IPS-15b (cell line): ENCODE results near the gene SEC61A2.
"Not testable (repeated sequence)": the region's sequence is repeated elsewhere in the genome, so short reads cannot be mapped to it uniquely, and the experiment has no call there.

ENCODE experiments used
- H3K27me3 ChIP-seq: one replicate; pipeline ENCODE4 v1.6.1; 2013; ENCODE audit warnings: low read length; ENCODE audit not compliant: control insufficient read depth, insufficient read depth
- H3K36me3 ChIP-seq: one replicate; pipeline ENCODE4 v1.6.1; 2013; ENCODE audit warnings: low read length; ENCODE audit not compliant: control insufficient read depth, insufficient read depth
- H3K4me1 ChIP-seq: one replicate; pipeline ENCODE4 v1.6.1; 2013; ENCODE audit warnings: mild to moderate bottlenecking, low read length; ENCODE audit not compliant: control insufficient read depth, insufficient read depth
- H3K4me3 ChIP-seq: one replicate; pipeline ENCODE4 v1.5.1; 2013; ENCODE audit warnings: low read depth, low read length
- H3K9ac ChIP-seq: one replicate; pipeline ENCODE4 v1.6.1; 2013; ENCODE audit warnings: low read depth, mild to moderate bottlenecking, low read length
- H3K9me3 ChIP-seq: one replicate; pipeline ENCODE4 v1.6.1; 2013; ENCODE audit warnings: mild to moderate bottlenecking, low read length; ENCODE audit not compliant: control insufficient read depth, insufficient read depth

The SEC61A2 gene

DNA sequence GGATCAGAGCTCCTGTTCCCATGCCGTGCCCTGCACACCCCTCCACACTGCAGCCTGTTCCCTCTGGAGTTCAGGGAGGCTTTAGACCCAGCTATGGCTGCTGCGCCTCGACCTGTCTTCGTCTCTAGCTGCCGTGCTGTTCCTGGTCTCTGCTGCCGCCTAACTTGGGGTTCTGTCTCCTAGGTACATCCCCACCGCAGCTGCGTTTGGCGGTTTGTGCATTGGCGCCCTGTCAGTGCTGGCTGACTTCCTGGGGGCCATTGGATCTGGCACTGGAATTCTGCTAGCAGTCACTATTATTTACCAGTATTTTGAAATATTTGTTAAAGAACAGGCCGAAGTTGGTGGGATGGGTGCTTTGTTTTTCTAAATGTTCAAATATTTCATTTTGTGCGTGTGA, 34.6 kb downstream of the SEC61A2 start:
- Histone ChIP-seq H3K9ac (no peak overlapping the region), H3K27me3 (no peaks in the 10 kb centered on the region)

GRCh38 chr10:12165036-12165435, 35.6 kb downstream of the SEC61A2 start:
- Histone ChIP-seq H3K9me3 (no peaks in the 10 kb centered on the region), H3K4me1 (no peaks in the 10 kb centered on the region), H3K36me3 (peaks cover 10% of the 10 kb centered on the region)

More for the DNA sequence above, 34.6 kb downstream of the SEC61A2 start:
- no peaks in the 10 kb centered on the region for H3K4me1 ChIP-seq
- H3K9me3 ChIP-seq: no peaks in the 10 kb centered on the region
- H3K4me3 ChIP-seq: no peak overlapping the region
- H3K36me3 ChIP-seq: peaks cover 8% of the 10 kb centered on the region

DNA sequence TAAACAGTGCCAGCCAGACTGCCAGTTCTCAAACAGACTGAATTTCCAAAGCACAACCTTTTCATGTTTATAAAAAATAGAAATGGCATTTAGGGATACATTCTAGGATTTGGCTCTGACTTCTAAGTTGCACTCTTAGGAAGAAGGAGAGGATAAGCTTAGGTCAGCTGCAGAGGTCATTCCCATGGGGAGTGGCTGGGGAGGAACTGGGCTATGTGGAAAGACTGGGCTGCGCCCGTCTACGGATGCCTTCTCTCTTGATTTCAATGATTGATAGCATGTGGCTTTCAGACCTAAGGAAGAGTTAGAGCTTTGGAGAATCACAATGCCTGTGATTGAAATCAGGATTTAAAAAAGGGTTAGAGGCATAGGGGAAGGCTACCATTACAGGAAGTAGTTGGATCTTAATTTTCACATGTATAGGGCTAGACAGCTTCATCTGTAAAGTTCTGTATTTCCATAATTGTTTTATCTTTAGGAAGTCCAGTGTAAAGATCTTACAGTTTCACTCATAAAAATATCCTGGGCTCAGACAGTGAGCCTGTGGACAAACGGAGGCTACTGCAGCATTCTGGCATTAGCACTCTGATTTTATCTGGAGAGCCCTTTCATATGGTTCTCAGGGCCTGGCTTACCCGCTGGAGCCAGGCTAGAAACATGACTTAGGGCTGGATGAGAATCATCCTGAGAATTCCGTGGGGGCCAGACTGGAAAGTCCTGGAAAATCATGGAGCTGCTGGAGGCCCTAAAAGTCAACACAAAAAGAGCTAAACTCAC, 36.7 kb downstream of the SEC61A2 start:
- no peak overlapping the region for H3K4me3 ChIP-seq
- no peak overlapping the region for H3K9ac ChIP-seq
- peaks cover 14% of the 10 kb centered on the region for H3K36me3 ChIP-seq
- no peaks in the 10 kb centered on the region for H3K9me3 ChIP-seq
- no peaks in the 10 kb centered on the region for H3K27me3 ChIP-seq
- no peaks in the 10 kb centered on the region for H3K4me1 ChIP-seq

More at GRCh38 chr10:12165036-12165435, 35.6 kb downstream of the SEC61A2 start:
- no peak overlapping the region for H3K4me3 ChIP-seq
- H3K27me3 ChIP-seq: no peaks in the 10 kb centered on the region
- H3K9ac ChIP-seq: no peak overlapping the region

- not testable (repeated sequence) for H3K9ac ChIP-seq, H3K9me3 ChIP-seq, H3K4me1 ChIP-seq, H3K4me3 ChIP-seq, H3K27me3 ChIP-seq
- peaks cover 35% of the 10 kb centered on the region for H3K36me3 ChIP-seq
These were observed 42.0 kb downstream of the SEC61A2 start for GRCh38 chr10:12171512-12171911.

DNA sequence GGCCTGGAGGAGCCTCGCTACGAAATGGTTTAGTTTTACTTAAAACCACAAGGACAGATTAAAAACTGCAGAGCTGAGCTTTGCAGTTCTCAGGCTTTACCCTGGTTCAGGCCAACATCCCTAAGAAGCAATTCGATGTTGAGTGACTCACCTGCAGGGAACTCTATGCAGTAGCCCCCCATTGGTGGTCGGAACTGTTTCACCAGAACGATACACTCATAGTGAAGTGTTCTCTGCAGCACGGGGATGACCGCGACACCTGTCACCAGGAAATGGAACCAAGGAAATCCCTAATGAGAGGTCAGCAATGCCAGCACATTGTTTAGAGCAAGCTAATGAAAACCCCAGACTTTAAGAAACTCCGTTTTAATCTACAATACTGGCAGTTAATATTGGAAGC, 48.2 kb downstream of the SEC61A2 start:
- no peak overlapping the region for H3K9ac ChIP-seq
- H3K4me1 ChIP-seq: peaks cover 17% of the 10 kb centered on the region
- no peak overlapping the region for H3K4me3 ChIP-seq
- no peaks in the 10 kb centered on the region for H3K9me3 ChIP-seq
- no peaks in the 10 kb centered on the region for H3K27me3 ChIP-seq
- H3K36me3 ChIP-seq: peaks cover 21% of the 10 kb centered on the region

- no peak overlapping the region for H3K9ac ChIP-seq
- H3K27me3 ChIP-seq: no peaks in the 10 kb centered on the region
- H3K4me3 ChIP-seq: no peak overlapping the region
- no peaks in the 10 kb centered on the region for H3K9me3 ChIP-seq
- peaks cover 17% of the 10 kb centered on the region for H3K4me1 ChIP-seq
- peaks cover 7% of the 10 kb centered on the region for H3K36me3 ChIP-seq
These were observed 50.2 kb downstream of the SEC61A2 start for GRCh38 chr10:12179606-12180170.

GRCh38 chr10:12180221-12180974, 50.9 kb downstream of the SEC61A2 start:
- no peak overlapping the region for H3K9ac ChIP-seq
- H3K36me3 ChIP-seq: peaks cover 6% of the 10 kb centered on the region
- no peaks in the 10 kb centered on the region for H3K9me3 ChIP-seq
- peaks cover 17% of the 10 kb centered on the region for H3K4me1 ChIP-seq
- H3K4me3 ChIP-seq: no peak overlapping the region
- no peaks in the 10 kb centered on the region for H3K27me3 ChIP-seq

DNA sequence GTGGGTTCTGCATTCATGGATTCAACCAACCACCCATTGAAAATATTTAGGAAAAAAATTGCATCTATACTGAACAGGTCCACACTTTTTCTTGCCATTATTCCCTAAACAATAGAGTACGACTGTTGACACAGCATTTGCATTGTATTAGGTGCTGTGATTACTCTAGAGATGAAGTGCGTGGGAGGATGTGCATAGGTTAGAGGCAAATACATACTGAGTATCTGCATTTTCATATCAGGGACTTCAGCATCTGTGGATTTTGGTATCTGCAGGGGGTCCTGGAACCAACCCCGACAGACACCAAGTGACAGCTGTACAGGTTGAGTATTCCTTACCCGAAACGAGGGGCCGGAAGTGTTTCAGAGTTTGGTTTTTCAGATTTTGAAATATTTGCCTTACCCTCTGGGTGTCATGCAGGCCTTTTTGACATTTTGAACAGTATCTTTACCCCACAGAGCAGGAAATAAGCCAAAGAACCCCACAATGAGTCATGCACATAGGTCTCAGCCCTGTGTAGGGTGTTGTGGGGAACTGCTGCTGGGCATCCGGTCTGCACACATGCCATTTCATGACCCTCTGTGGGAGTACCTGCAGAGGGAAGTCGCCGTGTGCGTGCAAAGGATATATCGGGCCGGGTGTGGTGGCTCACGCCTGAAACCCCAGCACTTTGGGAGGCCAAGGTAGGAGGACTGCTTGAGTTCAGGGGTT, 51.7 kb downstream of the SEC61A2 start:
- H3K4me1 ChIP-seq: peaks cover 17% of the 10 kb centered on the region
- no peak overlapping the region for H3K9ac ChIP-seq
- H3K4me3 ChIP-seq: no peak overlapping the region
- no peaks in the 10 kb centered on the region for H3K9me3 ChIP-seq
- no peaks in the 10 kb centered on the region for H3K27me3 ChIP-seq
- peaks cover 9% of the 10 kb centered on the region for H3K36me3 ChIP-seq

GRCh38 chr10:12184165-12184564, 54.7 kb downstream of the SEC61A2 start:
- Histone ChIP-seq H3K4me1 (peaks cover 19% of the 10 kb centered on the region), H3K9ac (no peak overlapping the region), H3K36me3 (peaks cover 11% of the 10 kb centered on the region), H3K4me3 (no peak overlapping the region), H3K9me3 (no peaks in the 10 kb centered on the region), H3K27me3 (no peaks in the 10 kb centered on the region)

- H3K4me3 ChIP-seq: no peak overlapping the region
- H3K36me3 ChIP-seq: peaks cover 7% of the 10 kb centered on the region
These were observed 56.8 kb downstream of the SEC61A2 start for GRCh38 chr10:12186323-12186722.

DNA sequence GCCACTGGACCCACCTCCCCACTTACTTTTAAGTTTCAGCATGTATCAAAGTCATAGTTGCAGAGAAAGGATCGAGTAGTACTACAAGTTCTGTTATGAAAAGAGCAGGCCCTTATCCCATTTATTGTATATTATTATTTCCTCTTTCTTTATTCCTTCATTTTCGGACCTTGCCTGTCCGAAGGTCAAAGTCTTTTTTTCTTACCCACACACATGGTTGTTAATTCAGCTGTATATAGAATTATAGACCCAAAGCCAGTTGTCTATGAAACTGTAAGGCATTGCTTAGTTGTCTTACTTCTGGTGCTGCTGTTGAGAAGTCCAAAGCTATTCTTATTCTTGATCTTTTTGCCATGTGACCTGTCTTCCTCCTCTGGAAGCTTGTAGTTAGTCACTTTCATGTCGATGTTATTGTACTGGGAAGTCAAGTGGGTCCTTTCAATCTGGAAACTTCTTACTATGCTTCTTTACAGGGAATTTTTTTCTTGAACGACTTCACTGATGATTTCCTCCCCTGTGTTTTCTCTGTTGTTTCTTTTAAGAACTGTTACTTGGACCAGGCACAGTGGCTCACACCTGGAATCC, 57.9 kb downstream of the SEC61A2 start:
- H3K9ac ChIP-seq: no peak overlapping the region
- H3K4me3 ChIP-seq: no peak overlapping the region
- H3K36me3 ChIP-seq: peaks cover 7% of the 10 kb centered on the region

More at GRCh38 chr10:12186323-12186722, 56.8 kb downstream of the SEC61A2 start:
- Histone ChIP-seq H3K9me3 (no peaks in the 10 kb centered on the region), H3K27me3 (no peaks in the 10 kb centered on the region), H3K9ac (no peak overlapping the region), H3K4me1 (peaks cover 6% of the 10 kb centered on the region)

More for the DNA sequence above, 57.9 kb downstream of the SEC61A2 start:
- H3K9me3 ChIP-seq: no peaks in the 10 kb centered on the region
- H3K27me3 ChIP-seq: no peaks in the 10 kb centered on the region
- peaks cover 5% of the 10 kb centered on the region for H3K4me1 ChIP-seq
